HEK293 (cell line): ENCODE data around the gene STUM.

Experiments
- CTCF ChIA-PET: fragments of 350-600 bp; formaldehyde crosslinking; extraction: SDS; loops from one replicate; lab custom pipeline; 2021; ENCODE audit warnings: antibody characterized with exemption; lab: Yijun Ruan, JAX
- POLR2A ChIA-PET: fragments of 300-600 bp; formaldehyde crosslinking; extraction: SDS; loops from one replicate; lab custom pipeline; 2020; ENCODE audit warnings: antibody characterized with exemption, inconsistent platforms; lab: Yijun Ruan, JAX
- H3K27ac ChIP-seq: fragments of 200-500 bp; sonication (Bioruptor generic); 2 replicates; pipeline ENCODE4 v1.5.1; 2014; ENCODE audit warnings: low read depth, low read length, control low read depth, inconsistent platforms; ENCODE audit errors: extremely low read depth
- H3K36me3 ChIP-seq, 2 experiments: fragments of 200-500 bp in 1 of 2; sonication (Bioruptor generic) in 1 of 2; 1 replicate in 1 of 2; 2 replicates in 1 of 2; pipeline ENCODE4 v1.5.1; 2014 to 2017; ENCODE audit warnings: inconsistent platforms in 2 of 2, low read length in 2 of 2; ENCODE audit not compliant: control insufficient read depth in 2 of 2, insufficient read depth in 1 of 2
- H3K4me1 ChIP-seq: fragments of 200-500 bp; sonication (Bioruptor generic); 2 replicates; pipeline ENCODE4 v1.5.1; 2014; ENCODE audit warnings: mild to moderate bottlenecking, low read length, inconsistent platforms; ENCODE audit not compliant: control insufficient read depth, insufficient read depth
- H3K4me3 ChIP-seq: 2 replicates; pipeline ENCODE4 v1.5.1; 2011; ENCODE audit warnings: low read depth, mild to moderate bottlenecking, control low read depth, low read length, moderate library complexity
- H3K9me3 ChIP-seq: fragments of 200-500 bp; sonication (Bioruptor generic); 2 replicates; pipeline ENCODE4 v1.5.1; 2014; ENCODE audit warnings: low read depth, low read length, inconsistent platforms; ENCODE audit not compliant: control insufficient read depth, insufficient read depth
- EGR2 ChIP-seq: fragments of 450-650 bp; formaldehyde crosslinking; IDR thresholded peaks from 2 replicates; pipeline ENCODE4 v1.5.1; 2016; ENCODE audit warnings: low read depth, missing biosample characterization, missing genetic modification characterization
- GLI4 ChIP-seq: fragments of 450-650 bp; formaldehyde crosslinking; IDR thresholded peaks from 2 replicates; pipeline ENCODE4 v1.5.1; 2016; ENCODE audit warnings: missing biosample characterization, missing genetic modification characterization
- GLIS2 ChIP-seq: fragments of 450-650 bp; formaldehyde crosslinking; IDR thresholded peaks from 2 replicates; pipeline ENCODE4 v1.5.1; 2016; ENCODE audit warnings: missing biosample characterization, missing genetic modification characterization
- HIC1 ChIP-seq: fragments of 450-650 bp; formaldehyde crosslinking; IDR thresholded peaks from 2 replicates; pipeline ENCODE4 v1.5.1; 2016; ENCODE audit warnings: missing biosample characterization, missing genetic modification characterization
- KLF1 ChIP-seq: fragments of 450-650 bp; formaldehyde crosslinking; IDR thresholded peaks from 2 replicates; pipeline ENCODE4 v1.5.1; 2016; ENCODE audit warnings: missing biosample characterization, missing genetic modification characterization
- KLF9 ChIP-seq: fragments of 450-650 bp; formaldehyde crosslinking; IDR thresholded peaks from 2 replicates; pipeline ENCODE4 v1.5.1; 2016; ENCODE audit warnings: missing biosample characterization, missing genetic modification characterization, low read depth
- PATZ1 ChIP-seq: fragments of 450-650 bp; formaldehyde crosslinking; IDR thresholded peaks from 2 replicates; pipeline ENCODE4 v1.5.1; 2016; ENCODE audit warnings: missing biosample characterization, missing genetic modification characterization
- PRDM1 ChIP-seq: fragments of 450-650 bp; formaldehyde crosslinking; IDR thresholded peaks from 2 replicates; pipeline ENCODE4; 2016; ENCODE audit warnings: missing biosample characterization, missing genetic modification characterization
- PRDM10 ChIP-seq: fragments of 450-650 bp; formaldehyde crosslinking; IDR thresholded peaks from 2 replicates; pipeline ENCODE4 v1.5.1; 2016; ENCODE audit warnings: missing biosample characterization, missing genetic modification characterization
- RBAK ChIP-seq: fragments of 450-650 bp; formaldehyde crosslinking; IDR thresholded peaks from 2 replicates; pipeline ENCODE4 v1.5.1; 2016; ENCODE audit warnings: missing biosample characterization, missing genetic modification characterization
- SP2 ChIP-seq: fragments of 450-650 bp; formaldehyde crosslinking; IDR thresholded peaks from 2 replicates; pipeline ENCODE4 v1.5.1; 2016; ENCODE audit warnings: missing biosample characterization, missing genetic modification characterization
- SP7 ChIP-seq: fragments of 450-650 bp; formaldehyde crosslinking; IDR thresholded peaks from 2 replicates; pipeline ENCODE4 v1.5.1; 2016; ENCODE audit warnings: missing biosample characterization, missing genetic modification characterization
- ZBTB17 ChIP-seq: fragments of 450-650 bp; formaldehyde crosslinking; IDR thresholded peaks from 2 replicates; pipeline ENCODE4 v1.5.1; 2016; ENCODE audit warnings: missing biosample characterization, missing genetic modification characterization
- ZBTB48 ChIP-seq: fragments of 450-650 bp; formaldehyde crosslinking; IDR thresholded peaks from 2 replicates; pipeline ENCODE4 v1.5.1; 2016; ENCODE audit warnings: missing biosample characterization, missing genetic modification characterization
- ZFHX2 ChIP-seq: fragments of 450-650 bp; formaldehyde crosslinking; conservative IDR thresholded peaks from 2 replicates; pipeline ENCODE4 v1.5.1; 2016; ENCODE audit warnings: missing biosample characterization, missing genetic modification characterization
- ZFP3 ChIP-seq: fragments of 450-650 bp; formaldehyde crosslinking; IDR thresholded peaks from 2 replicates; pipeline ENCODE4 v1.5.1; 2016; ENCODE audit warnings: low read depth, missing biosample characterization, missing genetic modification characterization
- ZFP69B ChIP-seq: fragments of 450-650 bp; formaldehyde crosslinking; IDR thresholded peaks from 2 replicates; pipeline ENCODE4 v1.5.1; 2016; ENCODE audit warnings: missing biosample characterization, missing genetic modification characterization
- ZNF2 ChIP-seq: fragments of 450-650 bp; formaldehyde crosslinking; IDR thresholded peaks from 2 replicates; pipeline ENCODE4 v1.5.1; 2016; ENCODE audit warnings: missing biosample characterization, missing genetic modification characterization
- ZNF221 ChIP-seq: fragments of 450-650 bp; formaldehyde crosslinking; IDR thresholded peaks from 2 replicates; pipeline ENCODE4 v1.5.1; 2017; ENCODE audit warnings: missing biosample characterization, missing genetic modification characterization, borderline replicate concordance
- ZNF416 ChIP-seq: fragments of 450-650 bp; formaldehyde crosslinking; IDR thresholded peaks from 2 replicates; pipeline ENCODE4 v1.5.1; 2016; ENCODE audit warnings: missing biosample characterization, missing genetic modification characterization
- ZNF585B ChIP-seq: fragments of 450-650 bp; formaldehyde crosslinking; IDR thresholded peaks from 2 replicates; pipeline ENCODE4 v1.5.1; 2016; ENCODE audit warnings: missing biosample characterization, missing genetic modification characterization
- ZNF600 ChIP-seq: fragments of 450-650 bp; formaldehyde crosslinking; IDR thresholded peaks from 2 replicates; pipeline ENCODE4 v1.5.1; 2016; ENCODE audit warnings: missing biosample characterization, missing genetic modification characterization
- ZNF629 ChIP-seq: fragments of 450-650 bp; formaldehyde crosslinking; IDR thresholded peaks from 2 replicates; pipeline ENCODE4 v1.5.1; 2017; ENCODE audit warnings: missing biosample characterization, missing genetic modification characterization
- ZNF639 ChIP-seq: fragments of 450-650 bp; formaldehyde crosslinking; IDR thresholded peaks from 2 replicates; pipeline ENCODE4 v1.5.1; 2016; ENCODE audit warnings: missing biosample characterization, missing genetic modification characterization
- ZSCAN4 ChIP-seq: fragments of 450-650 bp; formaldehyde crosslinking; IDR thresholded peaks from 2 replicates; pipeline ENCODE4 v1.5.1; 2017; ENCODE audit warnings: missing biosample characterization, missing genetic modification characterization

STUM gene

GRCh38 chr1:226642421-226642820 lies 93.9 kb downstream of the STUM start:
- CTCF ChIA-PET, result interaction anchor here (0.6 to 1.0 kb wide), 4 partner anchors 9 to 55 kb away, joined by 3 read pairs; no protein-coding TSS in a partner anchor
- POLR2A ChIA-PET, result interaction anchor here (1.0 kb wide), 1 partner anchor 12 kb away, joined by 3 read pairs; no protein-coding TSS in a partner anchor
- no peak overlapping the region for H3K27ac ChIP-seq

GRCh38 chr1:226643177-226643576 lies 94.6 kb downstream of the STUM start:
- H3K9me3 ChIP-seq, result no peaks in the 10 kb centered on the region
- ChIA-PET POLR2A (interaction anchor here (0.9 to 1.0 kb wide), 2 partner anchors 11 to 19 kb away, joined by 3 read pairs; no protein-coding TSS in a partner anchor), CTCF (interaction anchor here (0.6 to 1.3 kb wide), 5 partner anchors 10 to 1310 kb away, joined by 3 to 5 read pairs (median 4); no protein-coding TSS in a partner anchor)
- H3K36me3 ChIP-seq, result peaks cover 0 to 21% of the 10 kb centered on the region in 2 experiments; a peak in 1 of 3 replicates
- 0 out of 2 replicates have a peak, but pooled peaks cover 3% of the 10 kb centered on the region for H3K4me1 ChIP-seq
- no peak overlapping the region for H3K27ac ChIP-seq
- H3K4me3 ChIP-seq, result no peak overlapping the region
- no peak for TF ChIP-seq ZNF221 (tag by site-specific recombination)
- TF ChIP-seq ZFP69B (tag by site-specific recombination), result 0 out of 2 replicates have a peak, but pooled peaks have one; percentile 33
- no peak for TF ChIP-seq KLF9 (tag by site-specific recombination)
- TF ChIP-seq ZFP3 (tag by site-specific recombination), result no peak
- TF ChIP-seq GLIS2, result peak; percentile 67
- 0 out of 2 replicates have a peak, but pooled peaks have one; percentile 38 for TF ChIP-seq ZBTB48 (tag by site-specific recombination)
- TF ChIP-seq SP2 (tag by site-specific recombination), result 0 out of 2 replicates have a peak, but pooled peaks have one; percentile 18
- peak; percentile 96 for TF ChIP-seq PRDM10 (tag by site-specific recombination)
- TF ChIP-seq ZNF600, result peak; percentile 75
- TF ChIP-seq ZSCAN4, result no peak
- peak; percentile 29; the same call in 1 of the 2 replicates for TF ChIP-seq PRDM1 (tag by site-specific recombination)
- TF ChIP-seq RBAK (tag by site-specific recombination), result no peak
- no peak for TF ChIP-seq ZNF639
- peak; percentile 37; the same call in 1 of the 2 replicates for TF ChIP-seq HIC1 (tag by site-specific recombination)
- 0 out of 2 replicates have a peak, but pooled peaks have one; percentile 15 for TF ChIP-seq ZNF2 (tag by site-specific recombination)
- TF ChIP-seq ZBTB17 (tag by site-specific recombination), result peak; percentile 60
- peak; percentile 56; the same call in 1 of the 2 replicates for TF ChIP-seq KLF1 (tag by site-specific recombination)
- TF ChIP-seq SP7, result peak; percentile 63
- 0 out of 2 replicates have a peak, but pooled peaks have one; percentile 28 for TF ChIP-seq PATZ1 (tag by site-specific recombination)
- peak; percentile 18; the same call in 1 of the 2 replicates for TF ChIP-seq GLI4 (tag by site-specific recombination)
- peak; percentile 100 for TF ChIP-seq EGR2 (tag by site-specific recombination)
- TF ChIP-seq ZFHX2 (tag by site-specific recombination), result peak; percentile 100
- TF ChIP-seq ZNF629, result peak; percentile 16; the same call in 1 of the 2 replicates

More at GRCh38 chr1:226642421-226642820, 93.9 kb downstream of the STUM start:
- Histone ChIP-seq H3K4me1 (0 out of 2 replicates have a peak, but pooled peaks cover 3% of the 10 kb centered on the region), H3K36me3 (peaks cover 0 to 14% of the 10 kb centered on the region in 2 experiments; a peak in 1 of 3 replicates), H3K4me3 (no peak overlapping the region), H3K9me3 (no peaks in the 10 kb centered on the region)
- 0 out of 2 replicates have a peak, but pooled peaks have one; percentile 12 for TF ChIP-seq ZNF416 (tag by site-specific recombination)
- no peak for TF ChIP-seq ZNF585B (tag by site-specific recombination)
